Measurements from ENCODE around the gene ABCA12.

Gene ABCA12

DNA sequence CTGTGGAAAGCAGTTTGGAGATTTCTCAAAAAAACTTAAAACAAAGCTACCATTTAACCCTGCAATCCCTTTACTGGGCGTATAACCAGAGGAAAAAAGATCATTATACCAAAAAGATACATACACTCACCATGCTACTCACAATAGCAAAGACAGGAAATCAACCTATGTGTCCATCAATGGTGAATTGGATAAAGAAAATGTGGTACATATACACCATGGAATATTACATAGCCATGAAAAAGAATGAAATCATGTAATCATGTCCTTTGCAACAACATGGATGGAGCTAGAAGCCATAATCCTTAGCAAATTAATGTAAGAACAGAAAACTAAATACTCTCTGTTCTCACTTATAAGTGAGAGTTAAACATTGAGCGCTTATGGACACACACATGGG lies 18.6 kb downstream of the ABCA12 start:
- FAIRE-seq: no peak

DNA sequence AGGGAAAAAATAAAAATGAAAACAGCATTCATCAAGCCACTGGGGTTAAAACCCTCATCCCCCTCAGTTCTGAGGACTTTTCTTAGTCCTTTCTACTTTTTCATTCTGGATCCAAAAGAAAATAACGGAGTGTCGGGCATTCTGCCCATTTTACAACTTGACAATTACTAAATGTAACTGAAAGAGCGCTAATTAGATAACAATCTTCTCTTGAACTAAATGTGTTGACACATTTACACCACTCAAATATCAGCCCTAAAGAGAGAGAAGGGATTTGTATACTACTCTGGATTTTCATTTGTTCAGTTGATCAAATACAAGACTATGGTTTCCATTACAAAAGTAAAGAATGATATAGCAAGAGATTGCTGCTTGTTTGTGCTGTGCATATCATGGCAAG lies 27.5 kb downstream of the ABCA12 start:
- FAIRE-seq: no peak

DNA sequence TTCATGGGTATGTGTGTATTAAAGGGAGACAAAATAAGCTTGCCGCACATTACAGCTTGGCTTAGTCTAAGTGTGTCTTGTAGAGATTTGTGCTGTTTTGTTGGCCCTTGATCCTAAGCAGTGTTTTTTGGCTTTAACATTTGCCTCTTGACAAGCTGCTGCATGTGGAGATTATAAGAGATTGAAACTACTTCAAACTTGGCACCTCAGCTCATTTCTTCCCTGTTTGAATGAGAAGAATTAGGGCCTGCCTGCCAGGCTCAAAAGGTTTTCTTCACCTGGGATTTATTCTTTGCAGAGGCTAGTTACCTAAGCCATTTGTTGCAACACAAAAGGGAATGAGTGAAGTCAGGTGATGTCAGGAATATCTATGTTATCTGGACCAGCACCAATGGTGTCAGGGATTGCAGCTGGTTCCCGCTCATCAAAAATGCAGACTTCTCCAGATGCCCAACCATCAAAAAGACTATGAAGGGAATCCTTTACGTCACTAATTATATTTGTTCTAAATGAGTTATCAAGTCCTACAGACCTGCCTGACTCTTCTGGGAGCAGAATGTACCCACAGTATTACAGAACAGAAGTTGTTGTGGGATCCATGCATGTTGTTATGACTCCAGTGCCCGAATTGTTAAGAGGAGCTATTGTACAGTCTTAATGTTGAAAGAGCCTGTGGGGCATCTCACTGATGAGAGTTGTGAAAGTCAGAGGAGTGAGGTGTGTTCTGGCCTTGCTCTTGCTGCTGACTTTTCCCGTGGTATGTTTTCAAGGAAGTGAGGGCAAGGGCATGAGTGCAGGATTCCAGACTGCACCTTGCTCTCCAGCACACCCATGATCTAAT lies 31.0 kb downstream of the ABCA12 start:
- no peak for FAIRE-seq

DNA sequence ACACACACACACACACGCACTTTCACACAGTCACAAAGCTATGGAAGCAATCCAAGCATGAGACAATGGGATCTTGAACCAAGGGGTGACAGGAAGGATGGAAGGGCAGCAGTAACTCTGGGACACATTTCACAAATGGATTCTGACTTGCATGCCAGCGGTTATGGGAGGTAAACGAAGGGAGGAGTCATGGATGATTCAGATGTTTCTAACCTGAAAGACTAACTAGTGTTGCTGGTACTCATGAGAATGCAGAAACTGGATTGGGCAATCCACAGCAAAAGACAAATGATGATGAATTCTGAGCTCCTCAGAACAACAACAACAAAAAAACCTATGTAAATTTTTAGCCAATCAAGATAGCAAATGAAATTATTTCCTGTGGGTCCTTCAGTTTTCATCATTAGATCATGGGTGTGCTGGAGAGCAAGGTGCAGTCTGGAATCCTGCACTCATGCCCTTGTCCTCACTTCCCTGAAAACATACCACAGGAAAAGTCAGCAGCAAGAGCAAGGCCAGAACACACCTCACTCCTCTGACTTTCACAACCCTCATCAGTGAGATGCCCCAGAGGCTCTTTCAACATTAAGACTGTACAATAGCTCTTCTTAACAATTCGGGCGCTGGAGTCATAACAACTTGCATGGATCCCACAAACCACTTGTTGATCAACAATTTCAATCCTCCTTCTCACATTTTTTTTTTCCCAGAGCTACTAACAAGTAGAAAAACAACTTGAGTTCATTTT lies 32.6 kb downstream of the ABCA12 start:
- no peak for FAIRE-seq

DNA sequence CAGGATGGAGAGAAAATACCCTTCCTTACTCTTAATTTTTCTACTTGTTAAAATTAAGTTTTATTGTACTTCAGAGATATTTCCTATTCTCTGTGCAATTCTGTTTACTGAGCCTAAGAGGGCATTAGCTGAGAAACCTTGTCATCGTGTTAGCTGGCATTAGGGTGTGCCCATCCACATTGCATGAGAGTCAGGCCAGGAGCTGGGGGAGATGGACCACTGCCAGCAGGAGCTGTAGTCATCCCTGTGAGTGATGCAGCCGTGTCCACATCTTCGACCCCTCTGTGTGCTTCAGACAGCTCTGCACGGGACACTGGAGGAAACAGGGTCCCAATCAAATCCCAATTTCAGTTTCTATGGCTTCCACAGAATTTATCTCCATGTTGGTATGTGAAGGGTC lies 34.2 kb downstream of the ABCA12 start:
- FAIRE-seq: no peak

DNA sequence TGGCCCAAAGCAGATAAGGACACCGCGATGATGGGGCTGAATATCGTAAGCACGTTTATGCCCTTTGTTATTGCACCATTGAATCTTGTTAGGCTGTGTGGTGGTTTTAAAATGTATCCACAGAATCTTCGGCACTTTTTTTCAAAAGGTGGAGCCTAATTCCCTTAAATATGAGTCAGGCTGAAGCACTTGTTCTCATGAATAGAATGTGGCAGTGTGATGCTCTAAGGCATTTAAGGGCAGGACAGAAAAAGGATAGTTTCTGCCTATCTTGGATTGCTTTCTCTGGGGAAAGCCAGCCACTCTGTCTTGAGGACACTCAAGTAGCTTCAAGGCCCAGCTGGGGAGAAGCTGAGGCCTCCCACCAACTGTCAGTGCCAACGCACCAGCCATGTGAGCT lies 39.6 kb downstream of the ABCA12 start:
- no peak for FAIRE-seq

DNA sequence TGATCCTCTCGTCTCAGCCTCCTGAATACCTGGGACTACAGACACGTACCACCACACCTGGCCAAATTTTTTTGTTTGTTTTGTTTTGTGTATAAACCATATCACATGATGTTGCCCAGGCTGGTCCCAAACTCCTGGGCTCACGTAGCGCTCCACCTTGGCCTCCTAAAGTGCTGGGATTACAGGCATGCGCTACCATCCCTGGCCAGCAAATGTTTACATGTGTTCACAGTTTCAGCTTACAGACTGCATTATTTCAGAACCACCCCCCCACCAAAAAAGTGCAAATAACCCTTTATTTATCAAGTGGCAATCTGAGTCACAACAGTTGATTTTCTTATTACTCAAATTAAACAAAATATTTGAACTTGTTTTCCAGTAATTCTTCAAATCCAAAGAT lies 54.3 kb downstream of the ABCA12 start:
- no peak for FAIRE-seq

DNA sequence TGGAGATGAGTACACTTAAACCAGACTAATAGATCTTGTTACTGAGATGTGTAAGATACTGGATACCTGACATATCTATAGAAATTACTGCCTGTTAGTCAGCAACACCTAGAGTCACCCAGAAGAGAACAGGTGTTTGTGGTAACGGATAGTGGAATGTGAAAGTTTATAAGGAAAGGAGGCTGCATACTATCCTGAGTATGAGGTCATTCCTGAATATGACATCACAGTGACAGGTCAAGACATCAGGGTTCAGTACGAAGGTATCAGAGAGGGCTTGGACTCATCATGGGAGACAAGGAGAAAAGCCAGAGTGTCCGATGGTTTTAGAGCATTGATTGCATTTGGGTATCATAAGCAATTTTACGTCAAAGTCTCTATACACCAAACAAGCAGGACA lies 55.3 kb downstream of the ABCA12 start:
- FAIRE-seq: no peak

DNA sequence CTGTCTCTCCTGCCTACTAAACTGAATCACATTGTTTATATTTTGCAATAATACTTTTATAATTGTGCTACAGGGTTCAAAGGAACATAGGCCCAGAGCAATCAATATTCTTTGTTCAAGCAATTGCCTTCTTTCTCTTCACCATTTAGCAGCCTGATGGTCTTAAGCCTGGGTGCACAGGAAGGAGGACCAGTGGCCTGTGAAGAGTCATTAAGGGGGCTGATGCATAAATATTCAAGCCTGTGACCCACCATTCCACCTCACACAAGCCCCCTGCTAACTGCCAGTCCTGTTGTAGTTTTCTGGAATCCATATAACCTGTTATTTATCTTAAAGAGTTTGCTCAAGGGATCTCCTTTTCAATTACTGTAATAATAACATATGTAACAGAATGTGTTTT lies 56.0 kb downstream of the ABCA12 start:
- no peak for FAIRE-seq

DNA sequence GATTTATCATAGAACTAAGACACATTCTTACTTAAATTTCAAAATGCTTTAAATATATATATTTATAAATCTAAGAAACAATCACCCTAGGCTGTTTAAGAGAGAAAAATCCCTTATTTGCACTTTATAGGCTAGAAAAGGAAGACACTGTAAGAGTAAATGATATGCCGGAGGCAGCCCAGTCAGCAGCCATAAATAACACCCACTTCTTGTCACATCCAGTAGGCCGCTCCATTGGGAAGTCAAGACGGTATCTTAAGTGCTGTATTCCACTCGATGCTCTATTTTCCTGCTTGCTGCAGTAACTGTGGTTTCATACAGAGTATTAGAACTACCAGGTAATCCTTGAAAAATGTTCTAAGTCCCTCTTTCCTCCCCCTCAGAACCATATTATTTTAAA lies 57.9 kb downstream of the ABCA12 start:
- FAIRE-seq: no peak

DNA sequence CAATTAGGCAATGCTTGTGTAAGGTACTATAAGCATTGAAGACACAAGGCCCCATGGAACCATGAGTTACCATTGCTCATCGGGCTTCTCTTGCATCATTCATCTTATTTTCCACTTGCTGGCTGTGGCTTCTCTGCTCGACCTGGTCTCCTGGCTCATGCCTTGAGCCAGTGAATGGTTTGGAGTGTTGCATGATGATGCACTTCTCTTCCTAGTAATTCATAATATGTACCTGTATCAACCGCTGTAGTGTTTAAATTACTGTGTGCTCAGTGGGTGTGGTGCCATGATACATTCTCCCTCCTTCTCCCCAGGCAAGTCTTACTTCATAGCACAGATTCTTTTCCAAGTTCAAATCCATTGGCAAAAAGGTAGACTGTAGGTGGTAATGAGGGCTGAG lies 66.8 kb downstream of the ABCA12 start:
- FAIRE-seq: no peak

DNA sequence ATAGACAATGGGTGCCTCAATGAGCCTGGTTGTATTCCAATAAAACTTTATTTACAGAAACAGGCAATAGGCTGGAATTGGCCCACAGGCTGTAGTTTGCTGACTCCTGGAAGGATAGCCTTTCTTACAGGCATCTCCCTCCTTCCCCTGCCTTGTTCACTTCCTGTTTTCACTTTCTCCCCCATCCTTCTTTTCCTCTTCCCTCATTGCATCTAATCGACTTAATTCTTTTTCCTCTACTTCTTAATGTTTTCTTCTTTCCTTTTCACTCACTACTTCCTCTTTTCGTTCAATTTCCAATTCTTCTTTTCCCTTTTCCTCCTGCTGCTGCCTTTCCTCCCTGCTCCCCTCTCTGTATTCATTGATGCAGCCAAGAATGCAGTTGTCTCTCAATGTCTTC lies 70.0 kb downstream of the ABCA12 start:
- no peak for FAIRE-seq

DNA sequence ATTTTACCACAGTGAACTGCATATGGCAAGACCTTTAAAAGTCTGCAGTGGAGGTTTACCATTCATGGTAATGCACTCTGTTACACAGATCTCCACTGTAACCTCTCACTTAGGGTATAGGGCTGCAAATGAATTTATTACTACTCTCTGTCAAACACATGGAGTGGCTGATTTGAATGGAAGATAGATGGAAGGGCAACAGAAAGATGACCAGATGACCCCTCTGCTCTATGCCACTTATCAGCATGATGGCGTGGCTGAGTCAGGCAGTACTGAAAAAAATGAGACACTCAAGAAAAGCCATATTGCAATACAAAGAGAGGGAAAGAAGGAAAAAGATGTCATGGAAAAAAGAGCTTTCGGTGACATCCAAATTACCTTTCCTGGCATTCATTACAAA lies 72.3 kb downstream of the ABCA12 start:
- FAIRE-seq: no peak

DNA sequence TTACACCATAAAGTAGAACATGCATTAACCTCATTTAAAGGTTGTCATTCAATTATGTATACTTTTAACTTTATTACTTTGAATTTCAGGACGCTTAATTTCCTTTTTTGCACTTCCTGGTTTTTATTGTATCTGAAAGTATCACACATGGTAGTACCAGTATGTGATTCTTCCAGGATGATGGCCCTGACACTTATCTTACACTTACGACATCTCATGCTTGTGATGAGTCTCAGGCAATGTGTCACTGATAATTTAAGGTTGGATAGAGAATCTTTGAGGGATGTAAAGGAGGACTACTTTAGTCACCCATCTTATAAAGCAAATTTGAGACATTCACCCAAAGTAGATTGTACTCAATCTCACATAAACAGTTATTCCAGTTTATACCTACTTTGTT lies 74.9 kb downstream of the ABCA12 start:
- FAIRE-seq: no peak

DNA sequence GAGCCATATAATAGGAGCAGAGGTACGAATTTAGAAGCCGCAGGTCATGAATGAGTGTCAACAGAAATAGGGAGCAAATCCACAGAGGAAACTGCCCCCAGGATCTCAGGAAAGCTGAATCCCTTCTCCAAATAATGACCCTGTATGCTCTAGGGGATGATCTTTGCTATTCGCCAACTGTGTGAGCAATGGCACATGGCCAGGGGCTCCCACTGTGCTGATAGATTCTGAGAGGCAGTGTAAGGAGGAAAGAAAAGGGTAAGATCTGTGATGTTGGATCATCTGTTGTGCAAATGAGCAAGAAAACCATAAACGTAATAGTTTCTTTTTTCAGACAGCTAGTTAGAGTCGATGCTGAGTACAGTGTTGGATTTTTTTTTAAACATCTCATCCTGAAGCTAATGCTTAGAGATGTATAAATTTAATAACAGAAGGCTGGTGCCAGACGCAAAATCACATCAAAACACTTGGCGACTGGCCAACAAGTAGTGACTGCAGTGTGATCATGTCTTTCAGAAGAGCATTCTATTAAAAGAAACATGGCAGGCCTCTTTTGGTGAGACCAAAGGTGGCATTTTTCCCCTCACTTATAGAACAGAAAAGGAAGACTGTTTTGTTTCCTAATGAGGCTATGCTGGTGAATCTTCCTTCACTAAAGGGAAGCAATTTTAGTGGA lies 77.4 kb downstream of the ABCA12 start:
- no peak for FAIRE-seq

DNA sequence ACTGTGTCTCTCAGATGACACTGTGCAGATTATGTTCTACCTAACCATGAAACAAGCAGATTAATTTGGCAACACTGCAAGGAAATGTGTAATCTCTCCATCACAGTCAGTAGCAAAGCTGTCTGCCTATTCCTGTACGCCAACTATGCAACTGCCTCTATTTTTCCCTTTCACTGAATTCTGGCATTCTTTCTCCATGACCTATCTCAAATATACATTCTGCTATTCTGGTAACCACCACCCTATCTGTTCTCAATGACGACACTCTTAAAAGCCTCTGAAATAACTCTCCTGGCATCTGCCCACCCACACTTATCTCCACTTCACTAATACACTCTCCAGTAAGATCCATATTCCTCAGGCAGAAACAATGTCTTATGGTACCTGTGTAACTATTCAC lies 78.7 kb downstream of the ABCA12 start:
- no peak for FAIRE-seq

DNA sequence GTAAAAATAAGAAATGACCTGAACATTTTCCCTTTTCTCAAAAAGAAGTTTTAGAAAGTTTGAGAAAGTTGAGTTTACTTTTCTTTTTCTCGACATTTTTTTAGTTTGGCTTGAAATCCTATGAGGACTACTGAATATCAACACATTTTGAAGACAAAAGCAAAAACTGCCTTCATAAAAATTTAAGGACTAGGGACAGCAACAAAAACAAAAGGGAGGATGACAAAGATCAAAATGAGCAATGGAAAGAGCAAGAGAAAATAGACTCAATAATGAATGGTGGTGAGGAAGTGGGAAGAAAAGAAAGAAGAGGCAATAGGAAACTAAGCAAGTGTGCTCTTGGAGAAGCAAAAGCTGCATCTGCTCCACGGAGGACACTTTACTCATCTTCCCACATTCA lies 82.5 kb downstream of the ABCA12 start:
- no peak for FAIRE-seq

DNA sequence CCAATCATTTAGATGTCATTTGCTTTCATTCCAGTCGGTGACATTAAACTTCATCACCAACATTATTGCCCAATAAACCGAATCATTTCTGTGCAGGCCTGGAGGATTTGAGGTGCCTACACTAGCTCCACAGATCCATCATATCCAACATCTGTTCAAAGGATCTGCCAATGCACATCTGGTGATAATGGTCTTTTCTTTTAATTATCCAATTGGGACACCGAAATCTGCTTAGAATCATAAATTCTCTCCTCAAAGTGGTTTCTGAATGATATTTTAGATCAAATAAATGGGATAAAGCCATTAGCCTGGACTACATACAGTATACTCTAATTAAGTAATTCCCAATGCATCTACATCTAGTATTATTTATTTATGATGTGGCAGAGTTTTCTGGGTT lies 85.6 kb downstream of the ABCA12 start:
- FAIRE-seq: no peak

DNA sequence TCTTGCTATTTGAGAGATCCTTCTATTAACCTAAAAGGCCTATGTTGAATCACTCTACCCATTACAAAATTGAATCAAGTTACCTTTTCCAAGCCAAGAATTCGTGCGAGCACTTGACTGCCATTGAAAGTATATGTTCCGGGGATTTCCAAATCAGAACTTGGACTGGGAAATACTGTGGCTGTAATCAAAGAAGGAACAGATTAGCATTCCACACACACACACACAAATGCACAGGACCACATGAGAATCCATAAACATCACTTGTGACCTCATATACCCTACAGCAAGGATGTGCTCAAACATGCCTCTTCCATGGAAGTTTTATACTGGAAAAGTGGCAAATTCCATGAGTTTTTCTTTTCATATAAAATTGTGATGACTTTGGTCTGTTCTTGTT lies 86.0 kb downstream of the ABCA12 start:
- FAIRE-seq: no peak

DNA sequence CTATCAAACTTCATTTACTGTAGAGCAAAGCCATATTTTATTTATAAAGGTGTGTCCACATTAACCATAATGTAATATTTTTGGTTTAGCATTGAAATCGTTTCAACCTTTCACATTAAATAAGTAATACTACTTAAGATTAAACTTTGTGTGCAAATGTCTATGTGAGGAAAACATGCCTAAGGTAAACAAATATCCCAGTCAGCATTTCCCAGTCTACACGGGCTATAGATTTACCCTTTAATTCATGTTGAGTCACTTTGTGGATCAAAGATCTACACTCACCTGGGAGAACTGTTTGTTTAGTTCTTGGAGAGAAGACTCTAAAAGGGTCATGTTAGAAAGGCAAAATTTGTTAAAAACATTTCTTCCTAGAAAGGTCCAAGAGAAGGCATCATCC lies 89.1 kb downstream of the ABCA12 start:
- FAIRE-seq: no peak

DNA sequence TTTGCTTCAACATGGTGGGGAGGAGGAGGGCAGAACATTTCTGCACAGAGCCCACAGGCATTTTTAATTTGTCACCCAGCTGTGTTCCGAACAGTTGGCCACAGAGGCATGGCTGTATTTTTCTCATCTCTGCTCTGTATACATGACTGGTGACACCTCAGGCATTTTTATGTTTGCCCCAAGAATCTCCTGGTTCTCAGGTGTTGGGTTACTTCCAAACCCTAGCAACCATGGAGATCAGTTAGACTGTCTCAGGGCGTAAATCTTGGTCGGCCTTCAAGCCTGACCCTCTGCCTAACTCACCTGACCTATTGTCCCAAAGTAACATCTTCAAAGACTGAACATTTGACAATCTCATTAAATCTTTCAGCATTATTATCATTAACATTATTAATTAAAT lies 100.0 kb downstream of the ABCA12 start:
- no peak for FAIRE-seq

DNA sequence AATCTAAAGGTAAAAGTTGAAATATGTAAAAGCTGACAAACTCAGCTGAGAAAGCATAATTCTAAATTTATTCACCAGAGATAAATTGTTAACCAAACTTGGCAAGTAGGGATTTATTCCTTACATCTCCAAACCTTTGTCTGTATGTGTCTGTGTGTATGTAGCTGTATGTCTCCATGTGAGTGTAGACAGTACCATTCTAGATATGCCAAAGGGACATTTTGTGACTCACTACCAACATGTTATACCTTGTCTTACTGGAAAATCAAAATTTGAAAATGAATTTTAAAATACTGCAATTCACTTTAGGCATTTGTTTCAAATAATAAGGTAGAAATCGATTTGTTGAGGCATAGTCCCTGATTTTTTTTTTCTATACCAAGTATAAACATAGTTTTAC lies 102.1 kb downstream of the ABCA12 start:
- no peak for FAIRE-seq

DNA sequence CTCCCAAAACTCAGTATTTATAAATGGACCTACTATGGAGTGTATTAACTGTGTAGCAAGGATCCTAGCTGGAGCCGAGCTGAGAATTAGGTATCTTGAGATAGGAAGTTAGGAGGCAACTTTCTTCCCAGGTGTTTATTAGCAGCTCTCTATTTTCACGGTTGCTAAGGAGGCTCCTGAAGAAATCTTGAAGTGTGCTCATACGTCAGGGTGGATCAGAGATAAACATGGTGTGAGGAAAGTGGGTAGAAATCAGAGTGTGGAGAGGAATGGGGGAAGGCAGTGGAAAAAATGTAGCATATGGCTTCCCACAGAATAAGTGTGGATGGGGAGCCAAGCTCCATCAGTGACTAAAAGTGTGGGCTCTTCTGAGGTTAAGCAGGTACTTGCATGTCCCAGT lies 104.3 kb downstream of the ABCA12 start:
- no peak for FAIRE-seq

DNA sequence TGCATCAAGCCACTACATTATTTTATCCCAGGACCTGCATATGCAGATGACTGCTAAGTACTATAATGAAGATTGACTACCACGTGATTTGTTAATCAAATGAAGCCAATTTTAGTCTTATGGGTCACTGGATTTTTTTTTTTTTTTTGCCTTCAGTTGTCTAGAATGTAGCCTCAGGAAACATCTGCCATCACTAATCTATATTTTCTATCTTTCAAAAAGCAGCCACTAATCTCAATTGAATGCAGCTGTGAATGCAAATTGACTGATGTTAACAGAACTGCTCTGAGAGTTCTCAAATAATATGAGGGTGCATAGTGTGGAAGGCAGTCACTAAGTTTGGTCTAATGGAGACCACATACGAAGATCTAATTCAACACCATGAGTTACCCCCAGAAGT lies 106.3 kb downstream of the ABCA12 start:
- FAIRE-seq: no peak
